GM10266 (cell line): ENCODE data around the gene SSX3.
"Not testable (repeated sequence)": the region's sequence is repeated elsewhere in the genome, so short reads cannot be mapped to it uniquely, and the experiment has no call there.

Experiments used
- DNase-seq: peaks from one replicate; pipeline ENCODE4 v3.0.0; 2012; ENCODE audit errors: extremely low spot score
- CTCF ChIP-seq: IDR thresholded peaks from 2 replicates; pipeline ENCODE4 v1.5.1; 2012; ENCODE audit warnings: mild to moderate bottlenecking, low read depth; ENCODE audit not compliant: control insufficient read depth, insufficient read depth; ENCODE audit errors: missing control alignments

SSX3 gene, protein sequence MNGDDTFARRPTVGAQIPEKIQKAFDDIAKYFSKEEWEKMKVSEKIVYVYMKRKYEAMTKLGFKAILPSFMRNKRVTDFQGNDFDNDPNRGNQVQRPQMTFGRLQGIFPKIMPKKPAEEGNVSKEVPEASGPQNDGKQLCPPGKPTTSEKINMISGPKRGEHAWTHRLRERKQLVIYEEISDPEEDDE

DNA sequence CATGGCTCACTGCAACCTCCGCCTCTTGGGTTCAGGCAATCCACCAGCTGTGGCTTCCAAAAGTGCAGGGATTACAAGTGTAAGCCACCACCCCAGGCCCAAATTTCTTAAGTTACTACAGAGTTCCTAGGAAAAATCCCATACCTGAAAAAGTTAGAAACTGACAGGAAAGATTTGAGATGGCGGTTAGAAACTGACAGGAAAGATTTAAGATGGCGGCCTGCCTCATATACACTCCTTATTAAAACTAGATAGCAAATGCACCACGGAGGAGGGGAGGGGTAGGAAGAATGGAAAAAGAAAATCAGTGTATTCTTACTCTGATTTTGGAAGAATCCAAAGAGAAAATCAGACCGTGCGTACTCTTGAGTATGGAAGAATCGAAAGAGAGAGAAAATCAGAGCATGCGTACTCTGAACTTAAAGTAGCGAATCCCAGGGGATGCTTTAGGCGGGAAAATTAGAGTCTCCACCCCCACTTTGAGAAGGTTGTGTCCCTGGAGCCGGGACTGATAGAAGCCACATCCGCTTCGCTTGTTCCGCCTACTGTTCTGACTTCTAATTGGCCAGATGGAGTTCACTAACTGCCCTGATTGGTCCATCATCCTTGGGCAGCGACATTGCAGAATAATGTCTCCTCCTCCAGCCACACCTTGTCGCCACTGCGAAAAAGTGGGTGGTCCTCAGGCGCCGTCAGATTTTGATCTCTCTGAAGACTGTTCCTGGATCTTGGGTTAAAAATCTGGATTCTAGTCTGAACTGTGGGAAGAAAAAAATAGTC, at the start of gene SSX3:
Gene SSX3 (minus strand): TSS at position 389 of the 780 bp plus-strand sequence. CDS start 1,454 bp downstream, outside the sequence.
- not testable (repeated sequence) for DNase-seq

- not testable (repeated sequence) for DNase-seq
These were observed 41.3 kb upstream of the SSX3 start for GRCh38 chrX:48397825-48398224.

- not testable (repeated sequence) for DNase-seq
These were observed 40.4 kb upstream of the SSX3 start for GRCh38 chrX:48396931-48397330.

DNA sequence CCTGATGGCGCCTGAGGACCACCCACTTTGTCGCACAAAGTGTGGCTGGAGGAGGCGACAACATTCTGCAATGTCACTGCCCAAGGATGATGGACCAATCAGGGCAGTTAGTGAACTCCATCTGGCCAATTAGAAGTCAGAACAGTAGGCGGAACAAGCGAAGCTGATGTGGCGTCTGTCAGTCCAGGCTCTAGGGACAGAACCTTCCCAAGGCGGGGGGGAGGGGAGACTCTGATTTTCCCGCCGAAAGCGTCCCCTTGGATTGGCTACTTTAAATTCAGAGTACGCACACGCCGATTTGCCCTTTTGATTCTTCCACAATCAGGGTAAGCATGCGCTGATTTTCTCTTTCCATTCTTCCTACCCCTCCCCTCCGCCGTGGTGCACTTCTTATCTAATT, 26.7 kb upstream of the SSX3 start, which contains the start of gene SSX4:
Gene SSX4 (plus strand): TSS at position 301 of the 400 bp plus-strand sequence. CDS start 515 bp downstream, outside the sequence.
- DNase-seq = not testable (repeated sequence)

DNA sequence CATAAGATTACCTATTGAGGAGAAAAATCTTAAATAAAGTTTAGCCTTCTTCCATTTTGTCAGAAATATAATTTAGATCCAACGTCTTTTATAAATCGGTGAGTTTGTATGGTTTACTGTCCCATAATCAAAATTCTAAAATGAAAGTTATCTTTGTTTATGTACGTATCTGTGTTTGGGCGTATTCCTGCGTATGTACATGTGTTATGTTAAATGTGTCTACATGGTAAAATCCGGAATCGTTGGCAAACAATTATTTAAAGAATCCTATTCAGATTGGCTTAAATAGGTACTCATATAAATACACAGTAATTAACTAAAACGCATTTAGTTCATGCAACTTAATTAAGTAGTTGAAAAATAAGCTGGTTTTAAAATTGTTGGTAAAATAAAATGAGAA, 13.9 kb upstream of the SSX3 start:
- not testable (repeated sequence) for DNase-seq

DNA sequence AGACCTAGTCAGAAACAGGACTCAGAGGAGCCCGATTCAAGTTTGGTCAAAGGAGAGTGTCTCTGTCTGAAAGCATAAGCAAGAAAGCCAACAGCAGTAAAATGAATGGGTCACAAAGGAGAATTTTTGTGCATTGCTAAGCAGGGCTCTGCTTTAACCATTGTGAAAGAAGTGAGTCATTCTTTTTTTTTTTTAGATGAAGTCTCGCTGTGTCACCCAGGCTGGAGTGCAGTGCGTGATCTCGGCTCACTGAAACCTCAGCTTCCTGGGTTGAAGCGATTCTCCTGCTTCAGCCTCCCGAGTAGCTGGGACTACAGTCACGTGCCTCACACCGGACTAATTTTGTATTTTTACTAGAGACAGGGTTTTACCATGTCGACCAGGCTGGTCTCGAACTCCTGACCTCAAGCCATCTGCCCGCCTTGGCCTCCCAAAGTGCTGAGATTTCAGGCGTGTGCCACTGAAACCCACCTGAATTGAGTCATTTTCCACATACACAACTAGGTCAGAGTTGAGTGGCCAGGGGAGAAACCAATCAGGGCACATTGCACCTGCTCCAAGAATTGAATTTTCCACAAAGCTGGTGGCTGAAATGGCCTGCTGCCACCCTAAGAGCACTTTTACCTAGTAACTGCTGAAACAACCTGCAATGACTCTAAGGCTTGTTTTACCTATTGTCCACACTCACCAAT, 11.4 kb upstream of the SSX3 start:
- DNase-seq = not testable (repeated sequence)

DNA sequence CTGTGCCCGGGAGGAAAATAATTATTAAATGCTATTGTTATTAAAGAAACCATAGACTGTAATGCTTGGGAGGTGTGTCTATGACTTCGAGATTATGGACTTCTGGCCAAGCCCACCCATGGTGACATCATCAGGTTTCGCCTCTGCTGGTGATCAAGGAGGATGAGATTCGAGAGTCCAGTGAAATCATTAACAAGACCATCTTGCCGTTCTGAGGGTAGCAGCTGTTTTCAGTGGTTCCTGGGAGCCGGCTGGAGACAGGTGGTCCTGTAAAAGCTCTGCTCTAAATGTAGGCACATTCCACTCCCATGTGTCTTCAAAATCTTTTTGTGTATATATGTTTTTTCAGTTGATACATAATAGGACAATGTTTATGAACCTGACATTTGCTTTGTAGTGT, 2.8 kb upstream of the SSX3 start:
- not testable (repeated sequence) for DNase-seq

DNA sequence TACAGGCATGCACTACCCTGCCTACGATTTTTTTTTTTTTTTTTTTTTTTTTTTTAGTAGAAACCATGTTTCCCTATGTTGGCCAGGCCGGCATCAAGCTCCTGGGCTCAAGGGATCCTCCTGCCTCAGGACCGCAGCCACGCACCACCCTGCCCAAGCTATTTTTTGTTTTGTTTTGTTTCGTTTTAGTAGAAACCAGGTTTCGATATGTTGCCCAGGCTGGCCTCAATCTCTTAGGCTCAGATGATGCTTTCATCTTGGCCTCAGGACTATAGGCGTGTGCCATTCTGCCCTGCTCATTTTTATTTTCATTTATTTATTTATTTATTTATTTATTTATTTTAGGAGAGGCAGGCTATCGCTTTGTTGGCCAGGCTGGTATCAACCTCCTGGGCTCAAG, 1.2 kb upstream of the SSX3 start:
- TF ChIP-seq CTCF = no peak
- no peak for DNase-seq

- DNase-seq = not testable (repeated sequence)
These were observed 10.4 kb downstream of the SSX3 start for GRCh38 chrX:48346059-48346458.

DNA sequence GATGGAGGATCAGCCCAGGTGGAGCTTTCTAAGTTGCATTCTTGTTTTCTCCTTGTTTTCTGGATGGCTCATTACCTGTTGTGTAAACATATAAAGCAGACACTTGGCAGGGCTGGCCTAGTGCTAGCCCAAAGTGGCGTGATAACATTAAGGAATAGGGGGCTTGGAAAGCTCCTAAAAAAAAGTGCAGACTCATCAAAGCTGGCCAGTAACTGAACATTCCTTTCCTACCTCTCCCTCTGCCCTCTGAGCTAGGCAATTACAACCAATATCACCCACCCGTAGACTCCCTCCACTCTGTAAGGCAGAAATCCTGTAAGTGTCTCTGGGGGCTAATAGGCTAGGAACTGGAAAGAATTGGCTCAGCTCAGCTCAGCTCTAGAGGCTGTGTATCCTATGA, 42.5 kb downstream of the SSX3 start:
- not testable (repeated sequence) for DNase-seq

DNA sequence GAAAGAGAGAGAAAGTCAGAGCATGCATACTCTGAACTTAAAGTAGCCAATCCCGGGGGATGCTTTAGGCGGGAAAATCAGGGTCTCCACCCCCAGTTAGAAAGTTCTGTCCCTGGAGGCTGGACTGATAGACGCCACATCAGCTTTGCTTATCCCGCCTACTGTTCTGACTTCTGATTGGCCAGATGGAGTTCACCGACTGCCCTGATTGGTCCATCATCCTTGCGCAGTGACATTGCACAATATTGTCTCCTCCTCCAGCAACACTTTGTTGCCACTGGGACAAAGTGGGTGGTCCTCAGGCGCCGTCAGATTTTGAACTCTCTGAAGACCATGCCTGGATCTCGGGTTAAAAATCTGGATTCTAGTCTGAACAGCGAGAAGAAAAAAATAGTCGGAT, 50.3 kb downstream of the SSX3 start:
- no peak for TF ChIP-seq CTCF
- DNase-seq = no peak
